Psoas muscle (tissue), 8 donors: ENCODE results near the gene FIZ1. TPM values are rescaled to one million over a fixed set of nuclear protein-coding genes. Genes with fewer than 3 reads are reported as not detected.

Source experiments
- ATAC-seq, 4 donors: fragments of 200-7000 bp; cut with Tn5 transposase; one replicate each; pipeline ENCODE4 v1.9.1; 2020; ENCODE audit warnings: moderate library complexity in 3 of 4, mild to moderate bottlenecking in 2 of 4
- DNase-seq, 2 donors: peaks; one replicate each; pipeline ENCODE4 v3.0.0-alpha.2; 2020
- H3K27ac ChIP-seq: fragments of 200-600 bp; one replicate; pipeline ENCODE4 v1.8.0; 2022
- H3K27me3 ChIP-seq, 3 donors: fragments of 200-600 bp in 1 of 3; one replicate each; pipeline versions ENCODE4 v1.6.1 to v1.8.0; 2013 to 2022; ENCODE audit warnings: low read length in 2 of 3, mild to moderate bottlenecking in 2 of 3, moderate library complexity in 1 of 3; ENCODE audit not compliant: insufficient read depth in 3 of 3
- H3K36me3 ChIP-seq, 2 donors: fragments of 200-600 bp in 1 of 2; one replicate each; pipeline versions ENCODE4 v1.6.1 to v1.8.0; 2013 to 2022; ENCODE audit warnings: low read depth in 1 of 2, mild to moderate bottlenecking in 1 of 2, moderate library complexity in 1 of 2; ENCODE audit not compliant: insufficient read depth in 1 of 2
- H3K4me1 ChIP-seq: fragments of 200-600 bp; one replicate; pipeline ENCODE4 v1.8.0; 2022
- H3K4me3 ChIP-seq: fragments of 200-600 bp; one replicate; pipeline ENCODE4 v1.8.0; 2022; ENCODE audit warnings: mild to moderate bottlenecking
- H3K9me3 ChIP-seq: fragments of 200-600 bp; one replicate; pipeline ENCODE4 v1.8.0; 2022
- WGBS, 3 donors: extraction: QIAGEN DNeasy Blood & Tissue Kit; methylation state at CpG; one replicate each; pipeline versions ENCODE4 v1.1.6 to v1.1.7; 2013; 5-methylcytosine and 5-hydroxymethylcytosine counted together
- intact Hi-C, 2 donors: fragments of 100-400 bp; cut with DNase I; formaldehyde crosslinking; loops; one replicate each; pipeline versions ENCODE4 v1.11.0 to v1.14.2; 2022
- polyA plus RNA-seq, 3 donors: library from polyadenylated mRNA; stranded (reverse); fragments of 200-250 nt; gene quantifications; one replicate each; pipeline ENCODE4 v1.2.3, GENCODE V29; 2013
- total RNA-seq, 4 donors: library from RNA; stranded (reverse); fragmentation: NEBNext Ultra II Directional in 2 of 4; extraction: Animal tissue kit (Norgen Biotek cat#: 25700) in 2 of 4; gene quantifications; one replicate each; pipeline versions ENCODE4 v1.2.1 to v1.2.4, GENCODE V29; 2021 to 2023
- TF ChIP-seq, protein P1 (sequence below): fragments of 200-600 bp; IDR thresholded peaks from one replicate; pipeline ENCODE4 v1.8.0; 2022; ENCODE audit warnings: antibody characterized with exemption
- donor health status: healthy with polysubstance abuse.
- donor health status: DM: no; HTN: no; CAD: no; lungs with moderate emphysema.
- donor health status: Bipolar disorder and iron deficiency.
- donor health status: healthy.
- donor health status: DM: yes; HTN: yes; CAD: no.
- donor health status: DM: no; HTN: no; CAD: no.
- donor health status: DM: no; HTN: no; CAD: no.
- donor health status: DM: yes; HTN: yes; CAD: no.

The FIZ1 gene
- total and polyA plus RNA-seq, 7 donors: 9.9 to 23.7 (median 11.5) TPM

DNA sequence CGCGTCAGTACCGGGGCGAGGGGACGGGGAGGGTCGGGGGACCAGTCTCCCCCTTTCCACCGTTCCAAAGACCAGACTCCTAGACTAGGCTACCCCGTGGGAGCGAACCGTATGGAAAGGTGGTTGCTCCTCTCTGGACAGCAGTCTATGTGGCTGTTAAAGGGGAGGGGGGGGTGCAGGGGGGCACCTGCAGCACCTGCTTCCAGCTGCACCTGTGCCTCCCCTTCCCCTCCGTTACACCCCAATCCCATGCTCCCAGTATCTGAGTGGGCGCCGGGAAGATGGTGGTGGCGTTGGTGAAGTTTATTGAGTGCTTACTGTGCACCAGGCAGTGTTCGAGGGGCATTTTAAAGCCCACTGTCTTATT is 1.3 kb upstream of the FIZ1 start:
- DNase-seq: no peak
- H3K36me3 ChIP-seq: peaks cover 0 to 30% of the 10 kb centered on the region in 2 donors
- H3K4me3 ChIP-seq: peak overlapping the region; percentile 72
- intact Hi-C loops: no loop called here
- H3K27ac ChIP-seq: peak overlapping the region; percentile 98
- H3K9me3 ChIP-seq: no peaks in the 10 kb centered on the region
- H3K27me3 ChIP-seq: no peaks in the 10 kb centered on the region
- TF ChIP-seq, protein P1, sequence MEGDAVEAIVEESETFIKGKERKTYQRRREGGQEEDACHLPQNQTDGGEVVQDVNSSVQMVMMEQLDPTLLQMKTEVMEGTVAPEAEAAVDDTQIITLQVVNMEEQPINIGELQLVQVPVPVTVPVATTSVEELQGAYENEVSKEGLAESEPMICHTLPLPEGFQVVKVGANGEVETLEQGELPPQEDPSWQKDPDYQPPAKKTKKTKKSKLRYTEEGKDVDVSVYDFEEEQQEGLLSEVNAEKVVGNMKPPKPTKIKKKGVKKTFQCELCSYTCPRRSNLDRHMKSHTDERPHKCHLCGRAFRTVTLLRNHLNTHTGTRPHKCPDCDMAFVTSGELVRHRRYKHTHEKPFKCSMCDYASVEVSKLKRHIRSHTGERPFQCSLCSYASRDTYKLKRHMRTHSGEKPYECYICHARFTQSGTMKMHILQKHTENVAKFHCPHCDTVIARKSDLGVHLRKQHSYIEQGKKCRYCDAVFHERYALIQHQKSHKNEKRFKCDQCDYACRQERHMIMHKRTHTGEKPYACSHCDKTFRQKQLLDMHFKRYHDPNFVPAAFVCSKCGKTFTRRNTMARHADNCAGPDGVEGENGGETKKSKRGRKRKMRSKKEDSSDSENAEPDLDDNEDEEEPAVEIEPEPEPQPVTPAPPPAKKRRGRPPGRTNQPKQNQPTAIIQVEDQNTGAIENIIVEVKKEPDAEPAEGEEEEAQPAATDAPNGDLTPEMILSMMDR: no peak
- H3K4me1 ChIP-seq: peaks cover 20% of the 10 kb centered on the region
- WGBS, 3 donors: 5 to 8% (median 5%) methylated on average over 13 to 15 of the region's 15 CpGs
- no peak for ATAC-seq

GRCh38 chr19:55599842-55600661 is 735 bp upstream of the FIZ1 start, which contains the start of gene ZNF524:
Gene ZNF524, plus strand, starts transcription at chr19:55600288. Its CDS starts 1,825 bp downstream, at chr19:55602113.
- H3K4me3 ChIP-seq: peak within 1 kb of the TSS; percentile 72
- H3K4me1 ChIP-seq: peaks cover 26% of the 10 kb centered on the region
- H3K9me3 ChIP-seq: no peaks in the 10 kb centered on the region
- TF ChIP-seq, protein P1: no peak
- no peaks in the 10 kb centered on the region for H3K27me3 ChIP-seq
- WGBS, 3 donors: 0 to 1% (median 0%) methylated on average over 27 to 96 of the region's 97 CpGs
- ATAC-seq: peak; percentile 52 to 65 (median 60)
- peak; percentile 89 to 93 for DNase-seq
- intact Hi-C loops: loop anchor here in 1 of 2 donors (5.0 kb wide), 1 partner anchor 53 kb away; the partner anchor contains the start of gene SBK3
- peaks cover 0 to 36% of the 10 kb centered on the region in 2 donors for H3K36me3 ChIP-seq
- peak within 1 kb of the TSS; percentile 98 for H3K27ac ChIP-seq

DNA sequence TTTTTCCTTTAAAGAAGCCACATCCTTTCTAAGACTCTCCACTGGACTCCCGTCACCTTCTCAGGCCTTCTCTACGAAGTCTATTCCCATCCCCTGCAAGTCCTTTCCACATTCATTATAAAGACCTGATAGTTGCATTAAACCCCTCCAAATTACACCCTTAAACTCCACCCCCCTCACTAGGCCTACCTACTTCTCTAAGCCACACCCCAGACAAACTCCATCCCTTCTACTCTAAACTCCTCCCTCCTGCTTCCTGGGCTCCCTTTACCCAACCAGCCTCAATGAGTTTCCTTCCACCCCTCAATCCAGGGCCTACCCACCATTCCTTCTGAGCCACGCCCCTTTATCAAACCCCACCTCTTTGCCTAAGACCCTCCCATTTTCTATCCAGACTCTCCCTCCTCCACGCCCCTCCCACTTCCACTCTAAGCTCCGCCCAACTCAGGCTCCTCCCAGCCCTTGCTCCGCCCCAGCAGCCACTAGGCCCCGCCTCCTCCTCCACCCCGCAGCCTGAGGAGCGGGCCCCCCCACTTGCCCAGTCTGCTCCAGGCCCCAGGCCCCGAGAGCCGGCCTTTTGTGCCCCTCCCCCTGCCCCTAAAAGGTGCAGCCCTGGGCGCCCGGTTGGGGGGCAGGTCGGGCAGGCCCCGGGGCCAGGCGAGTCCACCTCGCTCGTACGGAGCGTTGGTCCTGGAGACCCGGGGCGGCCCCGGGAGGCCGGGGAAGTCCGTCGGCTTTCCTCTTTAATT is 424 bp downstream of the FIZ1 start:
- ATAC-seq: peak; percentile 80 to 85 (median 83)
- 5 to 6% (median 6%) methylated on average over 24 to 26 of the region's 26 CpGs for WGBS, 3 donors
- TF ChIP-seq, protein P1: no peak
- Histone ChIP-seq H3K27me3 (no peaks in the 10 kb centered on the region), H3K27ac (peak overlapping the region; percentile 98), H3K4me3 (peak overlapping the region; percentile 72), H3K9me3 (no peaks in the 10 kb centered on the region), H3K36me3 (peaks cover 0 to 41% of the 10 kb centered on the region in 2 donors), H3K4me1 (peaks cover 20% of the 10 kb centered on the region)
- DNase-seq: peak; percentile 93 to 97
- intact Hi-C loops: loop anchor here in 1 of 2 donors (5.0 kb wide), 1 partner anchor 52 kb away; the partner anchor contains the start of gene SBK3

- peaks cover 0 to 45% of the 10 kb centered on the region in 2 donors for H3K36me3 ChIP-seq
- H3K27me3 ChIP-seq: no peaks in the 10 kb centered on the region
- H3K9me3 ChIP-seq: no peaks in the 10 kb centered on the region
- peaks cover 20% of the 10 kb centered on the region for H3K4me1 ChIP-seq
- 80 to 87% (median 85%) methylated on average over 9 of the region's 9 CpGs for WGBS, 3 donors
- intact Hi-C loops: loop anchor here in 1 of 2 donors (5.0 kb wide), 1 partner anchor 51 kb away; the partner anchor contains the start of gene SBK3
- H3K27ac ChIP-seq: peak overlapping the region; percentile 98
- DNase-seq: no peak
- no peak overlapping the region for H3K4me3 ChIP-seq
- ATAC-seq: no peak
- TF ChIP-seq, protein P1: no peak
Observed at GRCh38 chr19:55598034-55598433, 1.3 kb downstream of the FIZ1 start.
